Measurements from ENCODE around the gene OPCML. TPM values are rescaled to one million over a fixed set of nuclear protein-coding genes. Genes with fewer than 3 reads are reported as not detected.

The OPCML gene
- total RNA-seq, 2 donors from 2014 or later, result not detected

DNA sequence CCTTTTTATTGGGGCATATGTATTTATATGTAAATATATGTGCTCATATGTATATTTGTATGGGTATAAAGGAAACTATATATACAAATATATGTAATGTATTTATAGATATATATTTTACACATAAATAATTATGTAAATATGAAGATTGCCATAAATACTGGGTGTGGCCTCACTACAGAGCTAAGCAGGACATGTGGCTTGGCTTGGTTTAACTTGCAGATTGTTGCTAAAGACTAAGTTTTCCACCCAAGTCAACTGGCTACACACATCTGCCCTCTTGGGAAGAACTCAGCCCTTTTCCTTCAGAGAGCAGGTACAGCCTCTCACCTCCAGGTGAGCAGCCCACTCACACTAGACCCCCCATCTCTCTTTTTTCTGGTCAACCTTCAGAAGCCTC lies 315.5 kb downstream of the OPCML start:
- H3K27ac ChIP-seq, result no peak overlapping the region
- no peaks in the 10 kb centered on the region for H3K36me3 ChIP-seq
- TF ChIP-seq, protein P1, sequence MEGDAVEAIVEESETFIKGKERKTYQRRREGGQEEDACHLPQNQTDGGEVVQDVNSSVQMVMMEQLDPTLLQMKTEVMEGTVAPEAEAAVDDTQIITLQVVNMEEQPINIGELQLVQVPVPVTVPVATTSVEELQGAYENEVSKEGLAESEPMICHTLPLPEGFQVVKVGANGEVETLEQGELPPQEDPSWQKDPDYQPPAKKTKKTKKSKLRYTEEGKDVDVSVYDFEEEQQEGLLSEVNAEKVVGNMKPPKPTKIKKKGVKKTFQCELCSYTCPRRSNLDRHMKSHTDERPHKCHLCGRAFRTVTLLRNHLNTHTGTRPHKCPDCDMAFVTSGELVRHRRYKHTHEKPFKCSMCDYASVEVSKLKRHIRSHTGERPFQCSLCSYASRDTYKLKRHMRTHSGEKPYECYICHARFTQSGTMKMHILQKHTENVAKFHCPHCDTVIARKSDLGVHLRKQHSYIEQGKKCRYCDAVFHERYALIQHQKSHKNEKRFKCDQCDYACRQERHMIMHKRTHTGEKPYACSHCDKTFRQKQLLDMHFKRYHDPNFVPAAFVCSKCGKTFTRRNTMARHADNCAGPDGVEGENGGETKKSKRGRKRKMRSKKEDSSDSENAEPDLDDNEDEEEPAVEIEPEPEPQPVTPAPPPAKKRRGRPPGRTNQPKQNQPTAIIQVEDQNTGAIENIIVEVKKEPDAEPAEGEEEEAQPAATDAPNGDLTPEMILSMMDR (IDR thresholded peaks at IDR 0.05), result no peak
- no peak for DNase-seq (ENCODE audit: low spot score)
- no peaks in the 10 kb centered on the region for H3K4me1 ChIP-seq (ENCODE audit: control insufficient read depth in 1 of 2, low read depth in 2 of 2)
- no peak for ATAC-seq (ENCODE audit: insufficient number of reproducible peaks, low FRiP score, low read depth)
- H3K27me3 ChIP-seq (replicated peaks; ENCODE audit: insufficient read depth), result no peaks in the 10 kb centered on the region
- no peaks in the 10 kb centered on the region for H3K9me3 ChIP-seq
- H3K4me3 ChIP-seq, result no peak overlapping the region

DNA sequence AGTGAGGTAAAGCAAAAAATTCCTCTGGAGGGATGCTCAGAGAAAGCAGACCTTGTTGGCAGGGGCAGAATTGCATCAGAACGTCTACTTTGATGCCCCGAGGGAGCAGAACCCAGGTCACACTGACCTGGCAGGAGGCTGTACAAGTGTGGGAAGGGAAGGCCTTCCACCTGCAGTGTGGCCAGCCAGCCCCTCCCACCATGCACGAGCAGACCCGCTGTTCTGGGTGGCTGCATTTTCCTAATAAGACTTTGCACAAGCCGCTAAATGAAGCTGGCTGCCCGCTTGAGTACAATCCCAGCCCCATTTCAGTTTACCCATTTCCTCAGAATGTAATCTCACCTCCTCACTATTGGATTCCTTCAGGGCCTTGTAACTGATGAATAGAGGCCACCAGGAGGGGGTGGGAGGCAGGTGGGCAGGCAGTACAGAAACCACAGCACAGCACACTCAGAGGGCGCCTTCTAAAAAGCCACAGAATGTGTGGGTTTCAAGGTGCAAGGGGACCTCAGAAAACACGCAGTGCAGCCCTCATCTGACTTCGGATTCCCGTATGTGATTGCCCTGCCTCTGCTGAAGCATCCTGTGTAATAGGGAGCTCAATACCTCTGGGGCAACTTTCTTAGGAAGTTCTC lies 316.6 kb downstream of the OPCML start:
- Histone ChIP-seq H3K27me3 (replicated peaks; ENCODE audit: insufficient read depth) (no peaks in the 10 kb centered on the region), H3K4me3 (no peak overlapping the region), H3K9me3 (no peaks in the 10 kb centered on the region), H3K36me3 (no peaks in the 10 kb centered on the region), H3K4me1 (ENCODE audit: control insufficient read depth in 1 of 2, low read depth in 2 of 2) (no peaks in the 10 kb centered on the region), H3K27ac (no peak overlapping the region)
- DNase-seq (ENCODE audit: low spot score), result no peak
- TF ChIP-seq, protein P1 (IDR thresholded peaks at IDR 0.05), result no peak
- no peak for ATAC-seq (ENCODE audit: insufficient number of reproducible peaks, low FRiP score, low read depth)

DNA sequence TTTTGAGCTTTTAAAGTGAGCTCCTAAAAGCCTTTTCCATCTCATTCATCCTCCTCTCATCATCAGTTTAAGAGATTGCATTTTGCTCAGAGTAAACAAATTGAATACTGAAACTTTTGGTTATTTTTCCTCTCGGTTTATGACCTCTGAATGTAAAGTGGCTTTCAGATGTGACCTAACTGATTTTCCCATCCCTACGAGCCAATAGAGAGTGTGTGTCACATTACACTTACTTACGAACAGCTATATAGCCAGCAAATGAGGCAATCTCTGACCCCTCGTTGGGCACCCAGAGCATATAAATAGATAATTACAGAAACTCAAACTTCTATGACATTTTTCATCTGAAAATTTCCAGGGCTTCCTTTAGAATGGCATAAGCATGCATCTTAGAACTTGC lies 317.7 kb downstream of the OPCML start:
- Histone ChIP-seq H3K36me3 (no peaks in the 10 kb centered on the region), H3K9me3 (no peaks in the 10 kb centered on the region), H3K27ac (no peak overlapping the region), H3K27me3 (replicated peaks; ENCODE audit: insufficient read depth) (no peaks in the 10 kb centered on the region), H3K4me3 (no peak overlapping the region), H3K4me1 (ENCODE audit: control insufficient read depth in 1 of 2, low read depth in 2 of 2) (no peaks in the 10 kb centered on the region)
- DNase-seq (ENCODE audit: low spot score) (no peak), ATAC-seq (ENCODE audit: insufficient number of reproducible peaks, low FRiP score, low read depth) (no peak)
- TF ChIP-seq, protein P1 (IDR thresholded peaks at IDR 0.05), result no peak

DNA sequence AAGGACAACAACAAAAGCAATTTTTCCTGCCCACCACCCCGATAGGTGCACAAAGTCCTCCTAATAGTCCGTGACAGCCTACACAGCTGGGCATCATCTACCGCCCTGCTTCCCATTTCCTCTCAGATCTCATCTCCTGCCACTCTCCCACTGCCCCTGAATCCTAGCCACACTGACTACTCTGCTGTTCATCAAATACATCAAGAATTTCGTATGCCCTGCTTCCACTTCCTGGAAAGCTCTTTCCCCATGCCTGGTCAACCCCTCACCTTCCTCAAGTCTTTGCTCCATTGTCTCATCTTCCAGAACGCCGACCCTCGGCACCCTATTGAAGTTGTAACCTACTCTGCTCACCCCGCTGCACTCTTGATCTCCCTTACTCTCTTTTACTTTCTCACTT lies 320.1 kb downstream of the OPCML start:
- DNase-seq (ENCODE audit: low spot score), result no peak
- no peaks in the 10 kb centered on the region for H3K36me3 ChIP-seq

DNA sequence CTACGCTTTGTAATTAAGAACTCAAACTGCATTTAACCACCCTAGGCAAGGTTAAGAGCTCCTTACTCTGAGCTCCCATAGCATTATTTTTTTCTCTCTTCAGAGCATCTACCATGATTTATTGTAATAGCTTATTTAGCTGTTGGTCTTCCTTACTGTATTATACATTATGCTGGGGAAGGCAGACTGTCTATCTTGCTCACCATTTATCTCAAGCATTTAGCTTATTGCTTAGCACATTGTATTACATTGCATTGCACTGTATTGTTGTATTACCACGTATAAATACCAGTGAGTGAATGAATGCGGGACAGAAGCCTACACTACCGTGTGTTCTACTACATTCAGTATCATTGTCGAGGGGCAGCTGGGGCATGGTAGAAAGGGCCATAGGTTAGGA lies 324.3 kb downstream of the OPCML start:
- Histone ChIP-seq H3K27me3 (replicated peaks; ENCODE audit: insufficient read depth) (no peaks in the 10 kb centered on the region), H3K27ac (no peak overlapping the region), H3K36me3 (no peaks in the 10 kb centered on the region), H3K4me1 (ENCODE audit: control insufficient read depth in 1 of 2, low read depth in 2 of 2) (no peaks in the 10 kb centered on the region), H3K9me3 (no peaks in the 10 kb centered on the region), H3K4me3 (no peak overlapping the region)
- TF ChIP-seq, protein P1 (IDR thresholded peaks at IDR 0.05), result no peak
- no peak for DNase-seq (ENCODE audit: low spot score)
- ATAC-seq (ENCODE audit: insufficient number of reproducible peaks, low FRiP score, low read depth), result no peak

More for the DNA sequence above, 320.1 kb downstream of the OPCML start:
- ATAC-seq (ENCODE audit: insufficient number of reproducible peaks, low FRiP score, low read depth), result no peak
- no peak overlapping the region for H3K4me3 ChIP-seq
- no peaks in the 10 kb centered on the region for H3K4me1 ChIP-seq (ENCODE audit: control insufficient read depth in 1 of 2, low read depth in 2 of 2)
- TF ChIP-seq, protein P1 (IDR thresholded peaks at IDR 0.05), result no peak
- H3K27me3 ChIP-seq (replicated peaks; ENCODE audit: insufficient read depth), result no peaks in the 10 kb centered on the region
- no peak overlapping the region for H3K27ac ChIP-seq
- H3K9me3 ChIP-seq, result no peaks in the 10 kb centered on the region

Measured in thoracic aorta (tissue), 2 donors.